Stimulated activated CD4-positive, alpha-beta T cell treated with anti-CD3 and anti-CD28 coated beads, Interleukin-15, amount 100 ng/mL, for 48 hours (primary cell): ENCODE measurements around the gene AMELX.

Experiments used
- DNase-seq, 2 donors: peaks; one replicate each; pipeline ENCODE4 v3.0.0-alpha.2; 2020; ENCODE audit warnings: low read depth in 2 of 2

AMELX gene

GRCh38 chrX:11309220-11309619, 16.0 kb downstream of the AMELX start:
- no peak for DNase-seq

GRCh38 chrX:11311706-11312105, 18.5 kb downstream of the AMELX start:
- no peak for DNase-seq

GRCh38 chrX:11319806-11320520, 26.8 kb downstream of the AMELX start:
- DNase-seq, result no peak

GRCh38 chrX:11321986-11322385, 28.8 kb downstream of the AMELX start:
- DNase-seq, result no peak

- DNase-seq, result no peak
Measured at GRCh38 chrX:11328134-11328533, 34.9 kb downstream of the AMELX start.

- no peak for DNase-seq
Measured at GRCh38 chrX:11329021-11329420, 35.8 kb downstream of the AMELX start.

- DNase-seq, result no peak
Measured at GRCh38 chrX:11331788-11332187, 38.6 kb downstream of the AMELX start.

GRCh38 chrX:11334165-11334564, 41.0 kb downstream of the AMELX start:
- DNase-seq, result no peak

- no peak for DNase-seq
Measured at GRCh38 chrX:11336201-11336600, 43.0 kb downstream of the AMELX start.

GRCh38 chrX:11337292-11338009, 44.2 kb downstream of the AMELX start:
- DNase-seq, result no peak

GRCh38 chrX:11341274-11342201, 48.3 kb downstream of the AMELX start:
- no peak for DNase-seq

GRCh38 chrX:11342673-11343072, 49.5 kb downstream of the AMELX start:
- no peak for DNase-seq

- DNase-seq, result no peak
Measured at GRCh38 chrX:11346121-11346682, 53.0 kb downstream of the AMELX start.

- DNase-seq, result no peak
Measured at GRCh38 chrX:11347300-11347699, 54.1 kb downstream of the AMELX start.

GRCh38 chrX:11349020-11349419, 55.8 kb downstream of the AMELX start:
- DNase-seq, result no peak

GRCh38 chrX:11349661-11350337, 56.6 kb downstream of the AMELX start:
- DNase-seq, result no peak
